Measurements from ENCODE around the gene CRISPLD2. TPM values are rescaled to one million over a fixed set of nuclear protein-coding genes. Genes with fewer than 3 reads are reported as not detected.
"Not testable (repeated sequence)": the region's sequence is repeated elsewhere in the genome, so short reads cannot be mapped to it uniquely, and the experiment has no call there.

CRISPLD2 gene
- total and polyA plus RNA-seq, 10 of the 15 experiments (the other 5 are each of a cell fraction or from before 2014, with no cell fraction given): 0.03 to 0.30 (median 0.08) TPM; not detected in 5

DNA sequence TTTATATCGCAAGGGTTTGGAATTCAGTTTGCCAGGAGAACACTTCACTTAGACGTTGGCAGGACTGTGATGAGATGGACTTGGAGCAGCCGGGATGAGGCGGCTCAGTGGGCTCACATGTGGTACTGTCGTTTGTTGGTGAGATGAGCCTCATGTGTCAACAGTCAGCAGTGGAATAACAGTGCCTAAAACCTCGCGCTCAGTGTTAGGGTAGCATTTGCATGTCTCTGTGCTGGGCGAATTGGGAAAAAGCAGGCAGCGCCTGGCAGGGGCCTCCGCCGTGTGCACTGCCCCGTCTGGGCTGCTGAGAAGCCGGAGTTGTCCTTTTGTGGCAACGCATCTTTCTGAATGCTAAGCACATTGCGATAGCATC, 49.7 kb downstream of the CRISPLD2 start:
- no peak for DNase-seq (ENCODE audit: low read depth, low spot score)
- no peak overlapping the region for H3K4me3 ChIP-seq
- no peaks in the 10 kb centered on the region for H3K9me3 ChIP-seq (replicated peaks; ENCODE audit: control insufficient read depth, insufficient read depth, low read length)
- no peak for ATAC-seq
- in situ Hi-C loops (cut with MboI) (no loop called here), intact Hi-C loops (cut with micrococcal nuclease; ENCODE audit: unreplicated experiment) (no loop called here)
- no peak for TF ChIP-seq BMI1 (IDR thresholded peaks at IDR 0.05; ENCODE audit: borderline replicate concordance)
- TF ChIP-seq HDGF (IDR thresholded peaks at IDR 0.05): no peak
- TF ChIP-seq SUZ12 (IDR thresholded peaks at IDR 0.05; ENCODE audit: unreplicated experiment): no peak
- TF ChIP-seq PAX5 (IDR thresholded peaks at IDR 0.05; ENCODE audit: borderline replicate concordance, low read depth, low read length): no peak
- TF ChIP-seq LARP7 (IDR thresholded peaks at IDR 0.05): no peak
- no peak for TF ChIP-seq TCF7 (IDR thresholded peaks at IDR 0.05; ENCODE audit: borderline replicate concordance)
- peaks cover 0 to 5% of the 10 kb centered on the region in 2 experiments; a peak in 3 of 4 replicates for H3K27me3 ChIP-seq (replicated peaks in 1 of 2; ENCODE audit: control insufficient read depth in 2 of 2, insufficient read depth in 2 of 2, low read length in 1 of 2)
- no peak overlapping the region for H3K4me2 ChIP-seq (ENCODE audit: control insufficient read depth, insufficient read depth)
- POLR2A ChIA-PET: no interaction called here
- no peaks in the 10 kb centered on the region for H3K36me3 ChIP-seq (ENCODE audit: control insufficient read depth in 2 of 2, insufficient read depth in 2 of 2, low read length in 1 of 2)
- H4K20me1 ChIP-seq (ENCODE audit: control insufficient read depth, insufficient read depth): no peaks in the 10 kb centered on the region
- no peak for FAIRE-seq
- no peaks in the 10 kb centered on the region for H3K79me2 ChIP-seq (ENCODE audit: control insufficient read depth, insufficient read depth, low read length)
- no peak overlapping the region for H3K9ac ChIP-seq (ENCODE audit: control insufficient read depth, insufficient read depth, low read length)
- H2AFZ ChIP-seq (ENCODE audit: control insufficient read depth, low read depth, low read length): no peak overlapping the region
- RAD21 ChIA-PET (ENCODE audit: unreplicated experiment): no interaction called here
- SMC1A ChIA-PET (ENCODE audit: uncharacterized antibody, unreplicated experiment): no interaction called here
- 35% methylated on average over 15 of the region's 15 CpGs for WGBS (ENCODE audit: insufficient coverage, insufficient replicate concordance, low lambda C conversion rate, missing lambda C conversion rate)
- H3K4me1 ChIP-seq (ENCODE audit: control insufficient read depth, insufficient read depth, low read length): no peaks in the 10 kb centered on the region
- BruUV-seq (replicated peaks): no TSS peak
- CTCF ChIA-PET: no interaction called here
- H3K27ac ChIP-seq (ENCODE audit: control insufficient read depth, insufficient read depth): no peak overlapping the region

- POLR2A ChIA-PET; H4K20me1 ChIP-seq (ENCODE audit: control insufficient read depth, insufficient read depth); DNase-seq (ENCODE audit: low read depth, low spot score); H3K9me3 ChIP-seq (replicated peaks; ENCODE audit: control insufficient read depth, insufficient read depth, low read length); in situ Hi-C loops (cut with MboI); RAD21 ChIA-PET (ENCODE audit: unreplicated experiment); H3K27me3 ChIP-seq (replicated peaks in 1 of 2; ENCODE audit: control insufficient read depth in 2 of 2, insufficient read depth in 2 of 2, low read length in 1 of 2); H3K79me2 ChIP-seq (ENCODE audit: control insufficient read depth, insufficient read depth, low read length); H3K4me3 ChIP-seq; H3K4me2 ChIP-seq (ENCODE audit: control insufficient read depth, insufficient read depth); H3K4me1 ChIP-seq (ENCODE audit: control insufficient read depth, insufficient read depth, low read length); ATAC-seq; H2AFZ ChIP-seq (ENCODE audit: control insufficient read depth, low read depth, low read length); BruUV-seq (replicated peaks); H3K9ac ChIP-seq (ENCODE audit: control insufficient read depth, insufficient read depth, low read length); intact Hi-C loops (cut with micrococcal nuclease; ENCODE audit: unreplicated experiment); H3K27ac ChIP-seq (ENCODE audit: control insufficient read depth, insufficient read depth); FAIRE-seq; H3K36me3 ChIP-seq (ENCODE audit: control insufficient read depth in 2 of 2, insufficient read depth in 2 of 2, low read length in 1 of 2): not testable (repeated sequence)
- WGBS (ENCODE audit: insufficient coverage, insufficient replicate concordance, low lambda C conversion rate, missing lambda C conversion rate): 63% methylated on average over 17 of the region's 17 CpGs
- ChIA-PET CTCF (interaction anchor here (1.0 to 2.1 kb wide), 2 partner anchors 80 to 98 kb away, joined by 3 to 8 read pairs; no protein-coding TSS in a partner anchor), SMC1A (ENCODE audit: uncharacterized antibody, unreplicated experiment) (interaction anchor here (1.2 to 3.1 kb wide), 2 partner anchors 13 to 25 kb away, joined by 5 to 19 read pairs; no protein-coding TSS in a partner anchor)
Observed at GRCh38 chr16:84872971-84873370, 53.2 kb downstream of the CRISPLD2 start.

Data from GM12878 (cell line).